ENCODE data around the gene RPGRIP1L. TPM values are rescaled to one million over a fixed set of nuclear protein-coding genes. Genes with fewer than 3 reads are reported as not detected.

Gene RPGRIP1L
- total and polyA plus RNA-seq, 2 donors (not counting 1 experiment from before 2014, with no cell fraction given): 7.4 to 13.0 TPM

- no peak overlapping the region for H3K4me3 ChIP-seq (replicated peaks in 1 of 4; ENCODE audit: control extremely low read depth in 1 of 4, insufficient read depth in 1 of 4, low read depth in 3 of 4, low read length in 4 of 4)
- H3K27me3 ChIP-seq (ENCODE audit: control insufficient read depth, insufficient read depth, low read length): no peaks in the 10 kb centered on the region
- no peaks in the 10 kb centered on the region for H3K79me2 ChIP-seq (ENCODE audit: control insufficient read depth, insufficient read depth, low read length)
- no peaks in the 10 kb centered on the region for H3K36me3 ChIP-seq (ENCODE audit: control insufficient read depth, insufficient read depth, low read length)
- no peaks in the 10 kb centered on the region for H4K20me1 ChIP-seq (ENCODE audit: control insufficient read depth, extremely low read depth, insufficient read depth, low read length)
- H3K4me1 ChIP-seq (ENCODE audit: control insufficient read depth, extremely low read depth, insufficient read depth, low read length): no peaks in the 10 kb centered on the region
- DNase-seq (ENCODE audit: low read depth in 2 of 2): peak in 1 of 2 donors; percentile 8
- no peak overlapping the region for H2AFZ ChIP-seq (ENCODE audit: low read length)
- no peak overlapping the region for H3K9ac ChIP-seq (ENCODE audit: insufficient read depth, low read length)
- H3K4me2 ChIP-seq (ENCODE audit: extremely low read depth, insufficient read depth, low read length): no peak overlapping the region
- TF ChIP-seq CTCF (conservative IDR thresholded peaks at IDR 0.05 in 1 of 2, IDR thresholded peaks at IDR 0.05 in 1 of 2; ENCODE audit: low read depth in 1 of 2, low read length in 2 of 2): no peak
- no peak for TF ChIP-seq EZH2 (IDR thresholded peaks at IDR 0.05; ENCODE audit: low read length, missing control alignments)
- no peaks in the 10 kb centered on the region for H3K9me3 ChIP-seq (ENCODE audit: control insufficient read depth, insufficient read depth, low read depth, low read length)
- no peak overlapping the region for H3K27ac ChIP-seq (ENCODE audit: insufficient read depth, low read length)
These were observed 57.2 kb downstream of the RPGRIP1L start for GRCh38 chr16:53646506-53646905.

- Histone ChIP-seq H3K4me1 (ENCODE audit: control insufficient read depth, extremely low read depth, insufficient read depth, low read length) (no peaks in the 10 kb centered on the region), H3K79me2 (ENCODE audit: control insufficient read depth, insufficient read depth, low read length) (no peaks in the 10 kb centered on the region), H3K27me3 (ENCODE audit: control insufficient read depth, insufficient read depth, low read length) (no peaks in the 10 kb centered on the region), H4K20me1 (ENCODE audit: control insufficient read depth, extremely low read depth, insufficient read depth, low read length) (no peaks in the 10 kb centered on the region), H3K4me3 (replicated peaks in 1 of 4; ENCODE audit: control extremely low read depth in 1 of 4, insufficient read depth in 1 of 4, low read depth in 3 of 4, low read length in 4 of 4) (no peak overlapping the region), H3K9ac (ENCODE audit: insufficient read depth, low read length) (no peak overlapping the region), H2AFZ (ENCODE audit: low read length) (no peak overlapping the region), H3K27ac (ENCODE audit: insufficient read depth, low read length) (no peak overlapping the region), H3K9me3 (ENCODE audit: control insufficient read depth, insufficient read depth, low read depth, low read length) (no peaks in the 10 kb centered on the region), H3K4me2 (ENCODE audit: extremely low read depth, insufficient read depth, low read length) (no peak overlapping the region), H3K36me3 (ENCODE audit: control insufficient read depth, insufficient read depth, low read length) (peaks cover 3% of the 10 kb centered on the region)
- TF ChIP-seq CTCF (conservative IDR thresholded peaks at IDR 0.05 in 1 of 2, IDR thresholded peaks at IDR 0.05 in 1 of 2; ENCODE audit: low read depth in 1 of 2, low read length in 2 of 2) (no peak), EZH2 (IDR thresholded peaks at IDR 0.05; ENCODE audit: low read length, missing control alignments) (no peak)
- no peak for DNase-seq (ENCODE audit: low read depth in 2 of 2)
These were observed 60.2 kb downstream of the RPGRIP1L start for GRCh38 chr16:53643474-53643873.

- no peak for TF ChIP-seq EZH2 (IDR thresholded peaks at IDR 0.05; ENCODE audit: low read length, missing control alignments)
- no peak for TF ChIP-seq CTCF (conservative IDR thresholded peaks at IDR 0.05 in 1 of 2, IDR thresholded peaks at IDR 0.05 in 1 of 2; ENCODE audit: low read depth in 1 of 2, low read length in 2 of 2)
- no peaks in the 10 kb centered on the region for H3K4me1 ChIP-seq (ENCODE audit: control insufficient read depth, extremely low read depth, insufficient read depth, low read length)
- H3K79me2 ChIP-seq (ENCODE audit: control insufficient read depth, insufficient read depth, low read length): no peaks in the 10 kb centered on the region
- no peak overlapping the region for H3K9ac ChIP-seq (ENCODE audit: insufficient read depth, low read length)
- no peak overlapping the region for H3K4me3 ChIP-seq (replicated peaks in 1 of 4; ENCODE audit: control extremely low read depth in 1 of 4, insufficient read depth in 1 of 4, low read depth in 3 of 4, low read length in 4 of 4)
- DNase-seq (ENCODE audit: low read depth in 2 of 2): peak in 1 of 2 donors; percentile 63
- no peaks in the 10 kb centered on the region for H3K27me3 ChIP-seq (ENCODE audit: control insufficient read depth, insufficient read depth, low read length)
- H3K36me3 ChIP-seq (ENCODE audit: control insufficient read depth, insufficient read depth, low read length): peaks cover 3% of the 10 kb centered on the region
- H3K27ac ChIP-seq (ENCODE audit: insufficient read depth, low read length): no peak overlapping the region
- H4K20me1 ChIP-seq (ENCODE audit: control insufficient read depth, extremely low read depth, insufficient read depth, low read length): no peaks in the 10 kb centered on the region
- H2AFZ ChIP-seq (ENCODE audit: low read length): no peak overlapping the region
- no peak overlapping the region for H3K4me2 ChIP-seq (ENCODE audit: extremely low read depth, insufficient read depth, low read length)
- no peaks in the 10 kb centered on the region for H3K9me3 ChIP-seq (ENCODE audit: control insufficient read depth, insufficient read depth, low read depth, low read length)
These were observed 61.6 kb downstream of the RPGRIP1L start for GRCh38 chr16:53642094-53642493.

Measured in fibroblast of lung (primary cell).